BLaER1 (cell line): ENCODE measurements around the gene TBX21.

Source experiments
- H3K27ac ChIP-seq: shearing (Covaris generic); formaldehyde crosslinking; 2 replicates; pipeline ENCODE4 v1.8.1; 2022
- H3K27me3 ChIP-seq: shearing (Covaris generic); formaldehyde crosslinking; 2 replicates; pipeline ENCODE4 v1.8.1; 2022
- H3K36me3 ChIP-seq: shearing (Covaris generic); formaldehyde crosslinking; 2 replicates; pipeline ENCODE4 v1.8.1; 2022
- H3K4me1 ChIP-seq: shearing (Covaris generic); formaldehyde crosslinking; 2 replicates; pipeline ENCODE4 v1.8.1; 2022
- H3K4me2 ChIP-seq: shearing (Covaris generic); formaldehyde crosslinking; 2 replicates; pipeline ENCODE4 v1.8.1; 2022
- H3K4me3 ChIP-seq: shearing (Covaris generic); formaldehyde crosslinking; 2 replicates; pipeline ENCODE4 v1.8.1; 2022
- H3K9ac ChIP-seq: shearing (Covaris generic); formaldehyde crosslinking; 2 replicates; pipeline ENCODE4 v1.8.1; 2022
- H3K9me3 ChIP-seq: shearing (Covaris generic); formaldehyde crosslinking; 2 replicates; pipeline ENCODE4 v1.8.1; 2022
- H4K20me1 ChIP-seq: shearing (Covaris generic); formaldehyde crosslinking; 2 replicates; pipeline ENCODE4 v1.8.1; 2022
- Cebpa-rat ChIP-seq: shearing (Covaris generic); IDR thresholded peaks from 2 replicates; pipeline ENCODE4 v1.8.1; 2022

Gene TBX21

GRCh38 chr17:47727704-47728036, 5.4 kb upstream of the TBX21 start:
- TF ChIP-seq Cebpa-rat, result no peak
- 0 out of 2 replicates have a peak overlapping the region, but pooled peaks have one; percentile 44 for H3K27ac ChIP-seq
- H3K4me1 ChIP-seq, result peaks cover 47% of the 10 kb centered on the region
- 0 out of 2 replicates have a peak overlapping the region, but pooled peaks have one; percentile 38 for H3K9ac ChIP-seq
- H3K9me3 ChIP-seq, result no peaks in the 10 kb centered on the region
- H3K27me3 ChIP-seq, result no peaks in the 10 kb centered on the region
- no peaks in the 10 kb centered on the region for H3K36me3 ChIP-seq
- H4K20me1 ChIP-seq, result no peaks in the 10 kb centered on the region
- peak overlapping the region; percentile 51 for H3K4me2 ChIP-seq
- no peak overlapping the region for H3K4me3 ChIP-seq

- Histone ChIP-seq H3K4me1 (peaks cover 50% of the 10 kb centered on the region), H3K27me3 (peaks cover 2% of the 10 kb centered on the region), H3K9me3 (no peaks in the 10 kb centered on the region), H4K20me1 (no peaks in the 10 kb centered on the region), H3K4me2 (0 out of 2 replicates have a peak overlapping the region, but pooled peaks have one; percentile 51), H3K27ac (no peak overlapping the region), H3K36me3 (no peaks in the 10 kb centered on the region), H3K9ac (no peak overlapping the region), H3K4me3 (no peak overlapping the region)
- no peak for TF ChIP-seq Cebpa-rat
Measured at GRCh38 chr17:47728214-47728877, 4.7 kb upstream of the TBX21 start.

GRCh38 chr17:47729476-47729875, 3.6 kb upstream of the TBX21 start:
- Histone ChIP-seq H3K27ac (no peak overlapping the region), H3K4me2 (no peak overlapping the region), H3K4me1 (peaks cover 61% of the 10 kb centered on the region), H3K4me3 (no peak overlapping the region), H3K36me3 (no peaks in the 10 kb centered on the region), H3K9me3 (no peaks in the 10 kb centered on the region), H3K27me3 (peaks cover 13% of the 10 kb centered on the region), H3K9ac (no peak overlapping the region), H4K20me1 (no peaks in the 10 kb centered on the region)
- no peak for TF ChIP-seq Cebpa-rat

- Histone ChIP-seq H3K27me3 (peaks cover 25% of the 10 kb centered on the region), H3K9me3 (no peaks in the 10 kb centered on the region), H4K20me1 (no peaks in the 10 kb centered on the region), H3K4me1 (peaks cover 66% of the 10 kb centered on the region), H3K36me3 (no peaks in the 10 kb centered on the region), H3K9ac (no peak overlapping the region), H3K4me2 (0 out of 2 replicates have a peak overlapping the region, but pooled peaks have one; percentile 1), H3K4me3 (no peak overlapping the region), H3K27ac (no peak overlapping the region)
- no peak for TF ChIP-seq Cebpa-rat
Measured at GRCh38 chr17:47730681-47731080, 2.4 kb upstream of the TBX21 start.

- no peaks in the 10 kb centered on the region for H3K9me3 ChIP-seq
- H3K4me3 ChIP-seq, result no peak overlapping the region
- peak overlapping the region; percentile 42; the same call in 1 of the 2 replicates for H3K4me2 ChIP-seq
- H3K27ac ChIP-seq, result no peak overlapping the region
- peaks cover 67% of the 10 kb centered on the region for H3K4me1 ChIP-seq
- no peak overlapping the region for H3K9ac ChIP-seq
- peaks cover 26% of the 10 kb centered on the region for H3K27me3 ChIP-seq
- no peaks in the 10 kb centered on the region for H4K20me1 ChIP-seq
- TF ChIP-seq Cebpa-rat, result no peak
- no peaks in the 10 kb centered on the region for H3K36me3 ChIP-seq
Measured at GRCh38 chr17:47731396-47731795, 1.6 kb upstream of the TBX21 start.

GRCh38 chr17:47732399-47733046, 513 bp upstream of the TBX21 start:
- Histone ChIP-seq H3K9me3 (no peaks in the 10 kb centered on the region), H3K36me3 (no peaks in the 10 kb centered on the region), H3K4me2 (peak overlapping the region; percentile 91), H3K9ac (no peak overlapping the region), H3K27me3 (peaks cover 26% of the 10 kb centered on the region), H3K4me1 (peaks cover 65% of the 10 kb centered on the region), H3K27ac (no peak overlapping the region), H3K4me3 (no peak overlapping the region), H4K20me1 (no peaks in the 10 kb centered on the region)
- TF ChIP-seq Cebpa-rat, result no peak

- peaks cover 59% of the 10 kb centered on the region for H3K4me1 ChIP-seq
- TF ChIP-seq Cebpa-rat, result no peak
- peaks cover 26% of the 10 kb centered on the region for H3K27me3 ChIP-seq
- H3K4me3 ChIP-seq, result peak overlapping the region; percentile 77
- H3K9me3 ChIP-seq, result no peaks in the 10 kb centered on the region
- no peaks in the 10 kb centered on the region for H3K36me3 ChIP-seq
- H3K9ac ChIP-seq, result peak overlapping the region; percentile 76
- no peaks in the 10 kb centered on the region for H4K20me1 ChIP-seq
- H3K27ac ChIP-seq, result peak overlapping the region; percentile 68
- peak overlapping the region; percentile 91 for H3K4me2 ChIP-seq
Measured at GRCh38 chr17:47733674-47734410, 806 bp downstream of the TBX21 start.

GRCh38 chr17:47735139-47735464, 2.1 kb downstream of the TBX21 start:
- H3K27me3 ChIP-seq, result peaks cover 26% of the 10 kb centered on the region
- H3K27ac ChIP-seq, result no peak overlapping the region
- no peaks in the 10 kb centered on the region for H4K20me1 ChIP-seq
- no peak overlapping the region for H3K4me3 ChIP-seq
- peaks cover 66% of the 10 kb centered on the region for H3K4me1 ChIP-seq
- no peaks in the 10 kb centered on the region for H3K36me3 ChIP-seq
- no peak overlapping the region for H3K9ac ChIP-seq
- TF ChIP-seq Cebpa-rat, result no peak
- H3K9me3 ChIP-seq, result no peaks in the 10 kb centered on the region
- peak overlapping the region; percentile 91 for H3K4me2 ChIP-seq

- Histone ChIP-seq H3K4me2 (peak overlapping the region; percentile 91), H3K27ac (no peak overlapping the region), H3K27me3 (peaks cover 26% of the 10 kb centered on the region)
Measured at GRCh38 chr17:47735536-47736011, 2.5 kb downstream of the TBX21 start.

More at GRCh38 chr17:47735536-47736011, 2.5 kb downstream of the TBX21 start:
- Histone ChIP-seq H3K4me3 (no peak overlapping the region), H3K9ac (no peak overlapping the region), H3K4me1 (peaks cover 66% of the 10 kb centered on the region), H3K36me3 (no peaks in the 10 kb centered on the region), H4K20me1 (no peaks in the 10 kb centered on the region), H3K9me3 (no peaks in the 10 kb centered on the region)
- TF ChIP-seq Cebpa-rat, result no peak
